GM19025 (cell line): ENCODE measurements around the gene PAWR.
"Not testable (repeated sequence)": the region's sequence is repeated elsewhere in the genome, so short reads cannot be mapped to it uniquely, and the experiment has no call there.

ENCODE experiments used
- ATAC-seq: cut with Tn5 transposase; IDR thresholded peaks from one replicate; pipeline ENCODE4 v1.9.1; 2021; ENCODE audit warnings: mild to moderate bottlenecking, low read depth, moderate library complexity; ENCODE audit not compliant: unreplicated experiment

PAWR gene

DNA sequence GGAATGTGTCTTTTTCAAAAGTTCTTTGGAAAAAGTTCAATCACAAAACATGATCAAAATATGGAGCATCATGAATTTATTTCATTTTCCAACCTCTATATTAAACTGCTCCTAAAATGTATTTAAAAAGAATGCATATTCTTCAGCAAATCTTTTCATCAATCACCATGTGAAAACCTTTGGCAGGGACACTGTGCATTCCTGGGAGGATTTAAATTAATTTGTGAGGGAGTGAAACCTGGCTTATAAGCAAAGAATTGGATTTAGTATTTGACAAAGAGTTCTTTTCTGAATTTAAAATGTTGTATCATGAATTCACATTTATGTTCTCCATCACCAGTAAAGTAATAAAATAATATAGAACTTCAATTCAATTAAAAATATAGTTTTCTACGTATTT, 38.2 kb downstream of the PAWR start:
- ATAC-seq, result no peak

DNA sequence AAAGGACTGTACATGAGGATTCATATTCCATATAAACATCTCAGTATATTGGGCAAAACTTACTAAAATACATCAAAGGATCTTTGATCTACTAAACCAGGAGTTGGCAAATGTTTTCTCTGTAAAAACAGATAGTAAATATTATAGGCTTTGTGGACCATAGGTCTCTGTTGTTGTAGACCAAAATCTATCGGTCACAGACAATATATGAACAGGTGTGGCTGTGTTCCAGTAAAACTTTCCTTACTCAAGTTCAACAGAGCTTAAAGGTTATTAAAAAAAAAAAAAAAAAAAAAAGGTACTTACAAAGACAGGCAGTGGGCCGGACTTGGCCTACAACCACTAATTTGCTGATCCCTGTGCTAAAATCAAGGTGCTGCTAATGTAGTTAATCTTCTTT, 40.3 kb downstream of the PAWR start:
- no peak for ATAC-seq

DNA sequence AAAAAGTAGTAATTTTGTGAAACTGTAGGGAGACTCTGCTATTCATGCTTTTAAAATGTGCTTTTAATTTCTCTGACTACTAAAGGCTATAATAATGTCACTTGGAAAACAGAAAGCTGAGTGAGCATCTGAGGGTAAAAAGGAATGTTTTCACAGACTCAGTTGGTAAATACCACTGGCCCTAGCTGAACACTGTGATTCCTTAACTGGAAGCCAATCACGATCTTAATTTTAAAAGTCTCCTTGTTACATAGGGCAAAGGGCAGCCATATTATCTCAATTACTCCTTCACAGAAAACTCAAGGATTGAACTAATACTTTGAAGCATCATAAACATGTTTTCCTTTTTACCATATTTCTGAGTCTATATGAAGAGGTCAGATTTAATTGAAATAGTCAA, 41.9 kb downstream of the PAWR start:
- ATAC-seq, result no peak

DNA sequence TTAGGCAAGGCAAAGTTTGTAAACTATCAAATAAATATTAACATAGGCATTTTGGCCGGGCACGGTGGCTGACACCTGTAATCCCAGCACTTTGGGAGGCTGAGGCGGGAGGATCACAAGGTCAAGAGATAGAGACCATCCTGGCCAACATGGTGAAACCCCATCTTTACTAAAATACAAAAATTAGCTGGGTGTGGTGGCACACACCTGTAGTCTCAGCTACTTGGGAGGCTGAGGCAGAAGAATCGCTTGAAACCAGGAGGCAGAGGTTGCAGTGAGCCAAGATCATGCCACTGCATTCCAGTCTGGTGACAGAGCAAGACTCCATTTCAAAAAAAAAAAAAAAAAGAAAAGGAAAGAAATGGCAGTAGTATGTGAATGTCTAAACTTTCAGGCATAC, 43.9 kb downstream of the PAWR start:
- not testable (repeated sequence) for ATAC-seq

DNA sequence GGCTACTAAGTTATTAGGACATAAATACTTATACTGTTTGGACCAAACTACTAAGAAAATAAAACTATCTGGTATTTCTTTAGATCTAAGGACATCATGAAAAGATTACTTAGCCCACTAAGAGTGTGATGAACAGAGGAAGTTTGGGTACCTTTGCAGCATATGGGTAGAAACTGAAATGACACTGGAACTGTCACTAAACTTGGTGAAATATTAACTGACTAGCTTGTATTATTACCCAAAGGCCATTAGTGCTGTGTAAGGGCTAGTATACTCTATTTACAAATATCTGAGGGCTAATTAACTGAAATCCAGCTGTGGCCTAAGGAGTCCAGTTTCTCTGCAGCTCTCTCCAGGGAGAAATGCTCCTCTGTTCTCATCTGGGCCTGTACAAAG, 45.5 kb downstream of the PAWR start:
- ATAC-seq, result peak; percentile 99

DNA sequence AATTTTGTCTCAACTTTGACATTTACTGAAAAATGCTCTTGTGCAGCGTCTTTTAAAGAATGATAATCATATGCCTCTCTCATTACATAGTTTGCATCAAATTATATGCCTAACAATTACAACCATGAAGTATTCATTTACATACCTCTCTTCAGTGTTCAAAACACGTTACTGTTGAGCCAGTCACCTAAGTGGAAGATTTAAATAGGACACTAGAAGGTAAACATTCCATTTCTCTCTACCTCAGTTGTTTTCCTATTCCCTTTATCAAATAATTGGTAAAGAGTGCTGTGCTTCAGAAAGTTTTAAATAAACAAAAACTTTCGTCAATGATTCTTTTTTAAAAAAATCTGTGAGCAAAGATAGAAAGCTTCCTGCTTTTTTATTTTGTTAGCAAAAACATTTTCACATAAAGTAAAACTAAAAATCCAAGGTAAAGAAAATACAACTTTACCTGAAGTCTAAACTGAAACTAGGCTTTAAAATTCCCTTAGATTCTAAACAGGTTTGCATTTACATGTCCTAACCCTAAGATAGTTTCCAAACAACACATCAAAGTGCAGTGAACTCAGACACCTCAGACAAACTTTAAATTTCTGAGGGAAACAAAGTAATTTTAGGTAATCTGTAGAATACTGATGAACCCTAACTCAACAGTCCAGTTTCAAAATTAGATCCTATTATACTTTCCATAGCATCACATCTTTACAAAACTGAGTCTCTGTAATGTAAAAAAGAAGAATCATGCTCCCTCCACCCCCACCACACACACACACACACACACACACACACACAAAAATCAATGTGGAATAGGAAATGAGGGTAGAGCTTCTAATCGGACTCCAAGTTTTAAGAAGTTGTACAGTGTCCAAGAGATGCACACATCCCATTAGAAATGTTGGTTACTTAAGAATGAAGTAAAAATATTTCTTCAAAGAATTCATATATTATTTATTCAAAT, 46.2 kb downstream of the PAWR start:
- peak; percentile 28 for ATAC-seq

DNA sequence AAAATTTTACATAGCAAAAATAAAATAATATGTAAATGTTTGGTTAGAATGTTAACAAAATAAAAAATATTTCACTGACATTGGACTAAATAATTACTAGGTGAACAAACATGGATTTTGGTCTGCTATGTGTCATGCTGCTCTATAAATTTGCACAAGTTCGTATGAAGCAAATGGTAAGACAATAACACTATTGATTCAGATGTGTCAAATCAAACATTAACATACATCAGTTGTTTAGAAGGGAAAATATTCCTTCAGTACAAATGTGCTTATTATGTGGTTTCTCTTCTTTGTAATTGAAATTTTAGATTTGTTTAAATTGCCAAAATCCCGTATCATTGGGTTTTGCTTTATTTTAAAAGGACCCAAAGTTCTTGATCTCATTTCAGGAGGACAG, 46.9 kb downstream of the PAWR start:
- ATAC-seq, result no peak

DNA sequence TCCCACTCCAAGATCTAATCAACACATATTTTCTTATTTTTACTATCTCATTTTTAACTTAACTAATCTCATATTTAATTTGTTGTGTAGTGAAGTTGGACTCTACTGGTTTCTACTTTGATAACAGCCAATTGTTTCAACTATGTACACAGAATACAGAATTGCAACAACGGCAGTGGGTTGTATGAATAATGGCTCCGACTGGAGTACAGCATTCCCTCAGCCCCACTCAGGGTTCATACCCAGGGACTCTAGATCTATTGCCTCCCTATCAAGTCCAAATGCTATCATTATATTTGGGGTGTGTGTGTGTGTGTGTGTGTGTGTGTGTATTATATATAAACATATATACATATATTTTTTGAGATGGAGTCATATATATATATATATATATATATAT, 52.3 kb downstream of the PAWR start:
- ATAC-seq, result no peak

DNA sequence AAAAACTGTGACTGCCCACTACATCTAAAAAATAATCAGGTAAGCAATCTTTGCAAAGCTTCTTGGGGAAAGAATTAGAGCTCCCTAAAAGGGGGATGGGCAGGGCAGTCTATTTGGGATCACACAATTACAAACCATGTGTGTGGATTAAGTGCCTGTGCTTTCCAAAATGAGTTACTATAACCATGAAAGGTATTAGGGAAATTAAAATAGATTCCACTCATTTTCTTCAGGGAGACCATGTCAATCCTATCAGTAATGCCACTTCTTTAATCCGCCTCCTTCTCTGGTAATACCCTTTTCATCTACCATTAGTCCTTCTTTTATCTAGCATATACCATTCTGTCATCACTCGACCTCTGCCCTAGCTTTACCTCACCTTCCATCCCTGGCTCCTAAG, 53.7 kb downstream of the PAWR start:
- no peak for ATAC-seq

DNA sequence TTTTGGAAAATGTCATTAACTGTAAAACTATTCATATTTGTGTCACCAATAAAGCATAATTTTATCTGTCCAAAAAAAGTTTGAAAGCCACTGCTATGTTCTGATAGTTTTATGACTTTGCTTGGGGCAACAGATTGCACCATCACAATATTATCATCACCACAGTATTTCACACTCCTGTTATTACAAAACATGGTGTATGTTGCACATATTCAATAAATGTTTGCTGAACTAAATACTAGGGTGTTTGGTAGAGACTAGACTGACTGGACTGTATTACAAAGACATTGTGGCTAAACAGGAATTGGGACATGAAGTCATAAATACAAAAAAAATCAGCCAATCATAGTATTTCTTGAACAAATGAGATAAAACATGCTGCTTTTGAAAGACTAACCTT, 55.1 kb downstream of the PAWR start:
- ATAC-seq, result no peak

DNA sequence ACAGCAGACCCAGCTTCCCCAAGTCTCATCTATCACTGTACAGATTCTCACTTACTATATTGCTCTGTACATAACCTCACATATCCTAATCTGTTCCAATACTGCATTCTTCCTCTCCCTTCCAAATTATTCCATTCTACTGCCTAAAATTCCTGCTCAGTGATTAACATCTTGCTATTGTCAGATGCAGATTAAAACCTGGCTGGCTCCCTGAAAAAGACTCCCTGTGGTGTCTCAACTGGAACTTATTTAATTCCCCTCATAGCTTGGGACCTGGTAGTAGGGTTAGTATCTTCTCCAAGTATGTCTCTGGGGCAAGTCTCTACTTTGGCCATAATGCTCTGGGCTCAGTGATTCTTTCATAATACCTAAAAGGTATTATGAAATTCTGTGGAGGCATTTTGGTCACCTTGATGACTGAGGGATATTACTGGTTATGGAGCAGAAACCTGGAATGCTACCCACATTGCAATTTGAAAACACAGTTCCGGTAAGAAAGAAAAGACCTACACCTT, 55.8 kb downstream of the PAWR start:
- no peak for ATAC-seq

DNA sequence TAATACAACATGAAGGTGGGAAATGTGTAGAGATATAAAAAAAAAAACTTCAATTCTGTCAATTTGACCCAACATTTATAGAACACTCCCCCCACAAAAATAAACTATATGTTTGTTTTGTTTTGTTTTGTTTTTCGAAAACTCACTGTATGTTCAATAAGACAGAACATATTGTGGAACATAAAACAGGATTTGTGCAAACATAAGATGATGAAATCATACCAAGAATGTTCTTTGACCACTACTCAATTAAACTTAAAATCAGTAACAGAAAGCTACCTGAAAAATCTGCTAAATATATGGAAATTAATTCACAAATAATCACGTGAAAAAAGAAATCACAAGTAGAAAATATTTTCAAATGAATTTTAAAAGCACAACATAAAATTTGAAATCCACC, 61.2 kb downstream of the PAWR start:
- no peak for ATAC-seq

DNA sequence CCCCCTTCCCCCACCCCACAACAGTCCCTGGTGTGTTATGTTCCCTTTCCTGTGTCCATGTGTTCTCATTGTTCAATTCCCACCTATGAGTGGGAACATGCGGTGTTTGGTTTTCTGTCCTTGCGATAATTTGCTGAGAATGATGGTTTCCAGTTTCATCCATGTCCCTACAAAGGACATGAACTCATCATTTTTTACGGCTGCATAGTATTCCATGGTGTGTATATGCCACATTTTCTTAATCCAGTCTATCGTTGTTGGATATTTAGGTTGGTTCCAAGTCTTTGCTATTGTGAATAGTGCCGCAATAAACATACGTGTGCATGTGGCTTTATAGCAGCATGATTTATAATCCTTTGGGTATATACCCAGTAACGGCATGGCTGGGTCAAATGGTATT, 64.0 kb downstream of the PAWR start:
- not testable (repeated sequence) for ATAC-seq

DNA sequence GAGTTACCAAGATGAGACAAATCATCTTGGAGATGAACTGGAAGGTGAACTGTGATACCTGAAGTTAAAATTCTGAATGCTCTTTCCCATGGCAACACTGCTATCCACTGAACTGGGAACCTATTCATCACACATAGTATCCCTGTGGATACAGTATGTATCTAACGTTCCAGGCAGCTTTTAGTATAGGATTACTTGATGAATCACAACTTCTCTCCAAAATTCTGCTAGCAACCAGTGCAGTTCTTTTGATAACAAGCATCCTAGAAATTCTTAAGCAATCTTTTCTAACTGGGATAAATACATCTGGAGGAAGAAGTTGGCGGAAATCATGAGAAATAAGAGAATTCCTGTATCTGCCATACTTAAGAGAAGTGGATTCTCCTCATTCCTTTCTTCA, 66.4 kb downstream of the PAWR start:
- no peak for ATAC-seq

DNA sequence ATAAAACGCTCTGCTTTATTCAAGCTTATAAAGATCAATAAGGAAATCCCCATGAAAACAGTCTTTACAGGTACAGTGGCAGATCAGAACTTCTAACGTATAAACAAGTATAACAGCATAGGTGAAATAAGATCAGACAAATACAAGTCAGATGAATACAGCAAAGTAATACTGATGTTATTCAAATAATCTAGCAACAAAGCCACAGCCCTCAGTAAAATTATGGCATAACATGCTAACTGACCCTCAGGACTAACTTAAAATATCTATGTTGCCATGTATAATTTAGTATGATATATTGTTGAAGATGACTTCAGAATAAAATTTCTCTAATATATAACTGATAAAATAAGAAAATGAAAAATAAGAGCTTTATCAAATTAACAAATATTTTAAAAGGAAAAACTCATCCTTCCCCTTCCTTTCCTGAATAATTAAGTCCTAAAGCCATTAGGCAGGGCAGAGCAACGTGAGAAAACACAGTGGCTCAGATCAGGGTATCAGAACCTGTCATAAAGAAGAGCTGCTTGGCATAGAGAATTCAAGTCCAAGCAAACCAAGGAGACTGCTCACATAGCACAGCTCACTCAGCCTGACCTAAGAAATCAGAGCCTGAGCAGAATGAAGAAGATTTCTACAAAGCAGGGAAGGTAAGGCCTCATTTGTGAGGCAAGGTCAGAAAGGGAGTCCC, 70.7 kb downstream of the PAWR start:
- ATAC-seq, result no peak

DNA sequence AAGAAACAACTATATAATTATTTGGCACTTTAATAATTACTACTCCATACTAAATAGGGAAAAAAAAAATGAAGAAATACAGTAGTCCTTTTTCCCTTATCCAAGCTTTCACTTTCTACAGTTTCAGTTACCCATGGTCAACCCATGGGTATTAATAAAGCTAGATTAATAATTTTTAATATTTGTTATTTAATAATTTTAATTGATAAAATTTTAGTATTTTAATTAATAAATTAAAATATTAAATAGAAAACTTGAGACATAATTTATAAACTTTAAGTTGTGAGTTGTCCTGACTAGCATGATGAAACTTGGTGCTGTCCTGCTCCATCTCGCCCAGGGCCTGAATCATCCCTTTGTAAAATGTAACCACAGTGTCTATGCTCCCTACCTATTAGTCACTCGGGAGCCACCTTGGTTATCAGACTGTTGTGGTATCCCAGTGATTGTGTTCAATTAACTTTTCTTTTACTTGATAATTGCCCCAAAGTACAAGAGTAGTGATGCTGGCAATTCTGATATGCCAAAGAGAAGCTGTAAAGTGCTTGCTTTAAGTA, 71.8 kb downstream of the PAWR start:
- no peak for ATAC-seq

DNA sequence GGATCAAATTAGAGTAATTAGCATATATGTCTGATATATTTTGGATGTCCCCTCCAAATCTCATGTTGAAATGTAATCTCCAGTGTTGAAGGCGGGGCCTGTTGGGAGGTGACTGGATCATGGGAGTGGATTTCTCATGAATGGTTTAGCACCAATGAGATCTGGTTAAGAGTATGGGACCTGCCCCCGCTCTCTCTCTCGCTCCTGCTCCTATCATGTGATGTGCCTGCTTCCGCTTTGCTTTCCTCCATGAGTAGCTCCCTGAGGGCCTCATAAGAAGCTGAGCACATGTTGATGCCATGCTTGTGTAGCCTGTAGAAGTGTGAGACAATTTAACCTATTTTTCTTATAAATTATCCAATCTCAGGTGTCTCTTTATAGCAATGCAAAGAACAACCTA, 73.1 kb downstream of the PAWR start:
- no peak for ATAC-seq

DNA sequence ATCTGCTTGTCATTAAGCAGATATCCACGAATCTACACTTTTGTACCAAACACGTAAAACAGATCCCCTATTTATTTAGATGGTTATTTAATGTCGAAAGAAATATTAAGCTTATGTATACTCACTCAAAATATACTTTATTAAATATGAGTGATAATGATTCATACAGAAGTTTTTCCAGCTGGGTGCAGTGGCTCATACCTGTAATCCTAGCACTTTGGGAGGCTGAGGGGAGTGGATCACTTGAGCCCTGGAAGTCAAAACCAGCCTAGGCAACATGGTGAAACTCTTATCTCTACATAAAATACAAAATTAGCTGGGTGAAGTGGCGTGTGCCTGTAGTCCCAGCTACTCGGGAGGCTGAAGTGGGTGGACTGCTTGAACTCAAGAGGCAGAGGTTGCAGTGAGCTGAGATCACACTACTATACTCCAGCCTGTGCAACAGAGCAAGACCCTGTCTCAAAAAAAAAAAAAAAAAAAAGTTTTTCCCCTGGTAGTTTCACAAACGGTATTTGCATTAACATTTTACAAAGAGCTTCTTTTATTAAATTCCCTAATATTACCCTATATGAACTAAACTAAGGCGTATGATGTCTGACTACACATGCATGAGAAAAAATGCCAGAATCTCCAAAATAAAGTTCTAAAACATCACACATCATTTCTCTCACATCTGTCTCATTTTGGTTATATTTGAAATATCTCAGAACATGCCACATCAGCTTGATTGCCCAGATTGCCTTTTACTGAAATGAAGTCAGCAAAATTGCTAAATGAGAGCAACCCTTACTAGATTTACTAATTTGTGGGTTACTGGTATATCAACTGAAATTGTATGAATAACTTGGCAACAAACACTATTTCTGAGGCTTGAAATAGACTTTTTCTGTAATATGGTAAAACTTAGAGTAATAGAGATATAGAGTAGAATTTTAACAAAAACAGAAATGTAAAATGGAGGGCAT, 74.9 kb downstream of the PAWR start:
- ATAC-seq, result no peak

DNA sequence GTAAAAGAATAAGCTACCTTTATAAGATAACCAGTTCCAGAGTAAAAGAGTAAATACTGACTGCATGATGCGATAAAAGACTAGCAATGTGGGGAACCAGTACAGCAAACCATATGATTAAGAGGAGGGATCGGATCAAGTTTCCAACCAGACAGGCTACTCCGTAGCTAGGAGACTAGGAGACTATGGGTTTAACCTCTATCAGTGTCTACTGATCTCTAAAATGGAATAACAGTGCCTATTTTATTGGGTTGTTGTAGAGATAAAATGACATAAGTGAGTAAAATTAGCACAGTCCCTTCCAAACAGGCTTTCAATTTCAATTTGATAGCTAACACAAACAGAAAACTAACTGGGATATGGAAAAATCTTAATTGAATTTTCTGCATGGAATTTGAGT, 76.0 kb downstream of the PAWR start:
- no peak for ATAC-seq

DNA sequence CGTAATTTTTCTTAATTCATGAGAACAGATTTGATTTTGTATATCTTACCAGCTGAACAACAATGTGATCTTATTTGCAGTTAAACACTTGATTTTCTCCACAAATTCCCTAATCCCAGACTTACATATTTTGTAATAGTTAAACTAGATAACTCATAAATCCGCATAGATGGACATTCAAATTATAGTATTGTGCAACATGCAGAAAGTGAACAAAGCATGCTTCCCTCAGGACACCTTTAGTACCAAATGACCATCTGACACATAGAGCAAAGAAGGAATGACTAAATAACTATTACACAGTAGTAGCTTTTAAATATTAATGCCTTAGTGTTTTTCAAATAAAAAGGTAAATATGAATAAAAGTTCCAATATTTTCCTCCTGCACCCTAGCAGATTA, 88.9 kb downstream of the PAWR start:
- ATAC-seq, result no peak
